Brain microvascular endothelial cell (primary cell): ENCODE measurements around the gene DHRS1.

Experiments
- DNase-seq: peaks from one replicate; pipeline ENCODE4 v3.0.0-alpha.2; 2020
- H3K27ac ChIP-seq: fragments of 250-450 bp; sonication (Bioruptor Pico); 2 replicates; pipeline ENCODE4 v1.5.1; 2020; ENCODE audit warnings: mild to moderate bottlenecking, moderate library complexity
- H3K27me3 ChIP-seq: fragments of 250-450 bp; sonication (Bioruptor Pico); replicated peaks from 2 replicates; pipeline ENCODE4 v1.5.1; 2020; ENCODE audit warnings: mild to moderate bottlenecking
- H3K36me3 ChIP-seq: fragments of 250-450 bp; sonication (Bioruptor Pico); replicated peaks from 2 replicates; pipeline ENCODE4 v1.5.1; 2020; ENCODE audit warnings: mild to moderate bottlenecking
- H3K4me3 ChIP-seq: 2 replicates; pipeline ENCODE4 v1.5.1; 2011; ENCODE audit warnings: low read depth, mild to moderate bottlenecking, control low read depth, low read length, moderate library complexity
- in situ Hi-C: cut with HindIII; loops from 2 replicates; pipeline ENCODE4 v1.10.0; 2017; ENCODE audit warnings: low sequenced_read_pairs, low pct_ligation_motif_present
- TF ChIP-seq, protein P1 (sequence below): IDR thresholded peaks from 2 replicates; pipeline ENCODE4 v1.5.1; 2011; ENCODE audit warnings: low read depth, mild to moderate bottlenecking, moderate library complexity, low read length, control low read depth, inconsistent platforms; ENCODE audit errors: missing control alignments

The DHRS1 gene

DNA sequence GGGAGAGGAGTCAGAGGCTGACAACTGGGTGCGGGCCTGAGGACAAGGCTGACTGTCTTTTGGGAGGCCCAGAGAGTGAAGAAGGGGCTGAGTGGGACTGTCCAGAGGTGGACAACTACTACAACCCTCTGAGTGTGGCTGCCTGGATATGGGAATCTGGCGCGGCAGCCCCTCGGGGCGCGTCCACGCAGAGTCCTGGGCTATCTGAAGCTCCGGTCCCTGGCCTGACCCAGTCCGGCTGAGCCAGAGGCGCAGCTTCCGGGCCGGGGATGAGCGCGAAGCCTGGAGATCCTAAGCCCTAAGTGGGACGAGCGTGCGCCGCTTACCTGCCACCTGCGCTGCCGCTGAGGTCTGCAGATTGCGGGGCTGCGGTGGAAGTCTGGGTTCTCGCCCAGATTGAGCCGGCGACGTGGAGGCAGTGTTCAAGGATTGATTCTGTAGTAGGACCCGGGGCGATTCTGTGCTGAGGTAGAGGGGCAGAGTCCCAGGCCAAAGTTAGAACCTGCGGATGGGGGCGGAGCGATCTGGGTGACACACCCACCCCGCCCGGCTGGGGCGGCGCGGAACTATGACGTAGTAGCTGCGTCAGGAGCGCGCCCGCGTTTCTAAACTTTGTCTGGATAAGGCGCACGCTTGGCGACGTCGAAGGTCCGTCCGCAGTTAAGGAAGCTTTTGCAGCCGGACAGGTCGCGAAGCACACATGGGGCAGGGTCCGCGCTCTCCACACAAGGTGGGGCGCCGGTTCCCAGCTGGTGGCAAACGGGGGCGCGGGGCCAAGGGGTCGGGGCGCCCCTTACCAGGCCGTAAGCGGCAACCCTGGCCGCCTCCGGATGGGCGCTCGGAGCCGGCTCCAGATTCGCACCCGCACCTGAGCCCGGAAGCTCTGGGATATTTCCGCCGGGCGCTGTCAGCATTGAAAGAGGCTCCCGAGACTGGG is at the start of gene DHRS1, which contains the start of gene NOP9:
Gene DHRS1 (minus strand): TSS at position 526 of the 937 bp plus-strand sequence. CDS start 674 bp downstream, outside the sequence.
Gene NOP9 (plus strand): TSS at position 596 of the 937 bp plus-strand sequence. CDS start 105 bp downstream, at position 701.
- H3K36me3 ChIP-seq: peaks cover 37% of the 10 kb centered on the region
- DNase-seq: peak; percentile 83
- H3K27me3 ChIP-seq: no peaks in the 10 kb centered on the region
- H3K4me3 ChIP-seq: peak within 1 kb of the TSS; percentile 98
- TF ChIP-seq, protein P1, sequence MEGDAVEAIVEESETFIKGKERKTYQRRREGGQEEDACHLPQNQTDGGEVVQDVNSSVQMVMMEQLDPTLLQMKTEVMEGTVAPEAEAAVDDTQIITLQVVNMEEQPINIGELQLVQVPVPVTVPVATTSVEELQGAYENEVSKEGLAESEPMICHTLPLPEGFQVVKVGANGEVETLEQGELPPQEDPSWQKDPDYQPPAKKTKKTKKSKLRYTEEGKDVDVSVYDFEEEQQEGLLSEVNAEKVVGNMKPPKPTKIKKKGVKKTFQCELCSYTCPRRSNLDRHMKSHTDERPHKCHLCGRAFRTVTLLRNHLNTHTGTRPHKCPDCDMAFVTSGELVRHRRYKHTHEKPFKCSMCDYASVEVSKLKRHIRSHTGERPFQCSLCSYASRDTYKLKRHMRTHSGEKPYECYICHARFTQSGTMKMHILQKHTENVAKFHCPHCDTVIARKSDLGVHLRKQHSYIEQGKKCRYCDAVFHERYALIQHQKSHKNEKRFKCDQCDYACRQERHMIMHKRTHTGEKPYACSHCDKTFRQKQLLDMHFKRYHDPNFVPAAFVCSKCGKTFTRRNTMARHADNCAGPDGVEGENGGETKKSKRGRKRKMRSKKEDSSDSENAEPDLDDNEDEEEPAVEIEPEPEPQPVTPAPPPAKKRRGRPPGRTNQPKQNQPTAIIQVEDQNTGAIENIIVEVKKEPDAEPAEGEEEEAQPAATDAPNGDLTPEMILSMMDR: no peak
- peak within 1 kb of the TSS; percentile 60 for H3K27ac ChIP-seq
- in situ Hi-C loops: loop anchor here (10.0 kb wide), 1 partner anchor 55 kb away; the partner anchor contains the start of gene TINF2

DNA sequence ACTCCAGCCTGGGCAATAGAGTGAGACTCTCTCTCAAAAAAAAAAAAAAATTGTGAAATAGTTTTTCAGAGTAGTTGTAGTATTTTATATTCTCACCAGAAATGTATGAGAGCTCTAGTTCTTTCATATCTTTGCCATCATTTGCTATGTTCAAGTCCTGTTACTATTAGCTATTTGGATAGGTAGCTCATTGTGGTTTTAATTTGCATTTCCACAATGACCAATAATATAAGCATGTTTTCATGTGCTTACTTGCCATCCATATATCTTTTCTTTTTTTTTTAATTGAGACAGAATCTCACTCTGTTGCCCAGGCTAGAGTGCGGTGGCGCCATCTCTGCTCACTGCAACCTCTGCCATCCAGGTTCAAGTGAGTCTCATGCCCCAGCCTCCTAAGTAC is 48.6 kb upstream of the DHRS1 start:
- no peak overlapping the region for H3K4me3 ChIP-seq
- H3K27me3 ChIP-seq: peaks cover 14% of the 10 kb centered on the region
- H3K27ac ChIP-seq: no peak overlapping the region
- no peak for DNase-seq
- TF ChIP-seq, protein P1: no peak
- no peaks in the 10 kb centered on the region for H3K36me3 ChIP-seq
- in situ Hi-C loops: no loop called here

GRCh38 chr14:24347134-24347533 is 47.6 kb upstream of the DHRS1 start:
- Histone ChIP-seq H3K36me3 (no peaks in the 10 kb centered on the region), H3K4me3 (no peak overlapping the region), H3K27me3 (peaks cover 14% of the 10 kb centered on the region), H3K27ac (no peak overlapping the region)
- in situ Hi-C loops: no loop called here
- no peak for DNase-seq
- TF ChIP-seq, protein P1: no peak

GRCh38 chr14:24343795-24344660 is 44.4 kb upstream of the DHRS1 start:
- TF ChIP-seq, protein P1: no peak
- Histone ChIP-seq H3K27me3 (peaks cover 10% of the 10 kb centered on the region), H3K36me3 (no peaks in the 10 kb centered on the region), H3K4me3 (no peak overlapping the region), H3K27ac (no peak overlapping the region)
- in situ Hi-C loops: no loop called here
- DNase-seq: no peak

GRCh38 chr14:24342889-24343288 is 43.3 kb upstream of the DHRS1 start:
- H3K27ac ChIP-seq: no peak overlapping the region
- peaks cover 11% of the 10 kb centered on the region for H3K27me3 ChIP-seq
- DNase-seq: no peak
- in situ Hi-C loops: no loop called here
- H3K4me3 ChIP-seq: no peak overlapping the region
- TF ChIP-seq, protein P1: no peak
- H3K36me3 ChIP-seq: no peaks in the 10 kb centered on the region
